Measurements from ENCODE around the gene SH3RF3.

SH3RF3 gene

GRCh38 chr2:109428281-109428680 lies 299.3 kb downstream of the SH3RF3 start:
- DNase-seq: no peak

DNA sequence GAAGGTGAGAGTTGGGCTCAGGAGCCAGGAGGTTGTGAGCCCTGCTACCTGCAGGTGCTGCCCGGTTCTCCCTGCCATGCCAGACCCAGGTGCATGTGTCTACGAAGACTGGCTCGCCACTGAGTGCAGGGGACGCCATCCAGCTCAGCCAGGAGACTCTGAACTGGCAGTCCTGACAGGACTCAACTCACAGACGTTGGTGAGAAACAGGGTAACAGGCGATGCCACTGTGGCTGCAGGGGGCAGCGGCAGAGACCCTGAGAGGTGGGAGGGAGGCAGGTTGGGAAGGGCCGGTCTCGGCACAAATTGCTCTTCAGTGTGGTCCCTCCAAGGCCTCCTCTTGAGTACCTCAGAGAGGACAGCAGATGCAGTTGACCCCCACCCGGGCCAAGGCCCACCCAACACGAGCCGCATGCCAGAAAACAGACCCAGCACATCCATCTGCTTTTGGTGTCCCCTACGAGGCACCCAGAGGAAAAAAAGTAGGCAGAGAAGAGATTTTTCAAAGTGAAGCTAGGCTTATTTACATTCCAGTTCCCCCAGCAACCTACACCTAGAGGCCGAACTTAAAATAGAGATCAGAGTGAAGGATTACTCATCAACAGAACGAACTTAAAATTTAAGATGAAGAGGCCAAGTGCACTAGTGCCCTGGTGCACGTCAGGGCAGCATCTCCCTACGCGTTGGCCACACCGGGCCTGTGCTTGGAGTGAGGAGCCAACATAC lies 300.0 kb downstream of the SH3RF3 start:
- no peak for DNase-seq

DNA sequence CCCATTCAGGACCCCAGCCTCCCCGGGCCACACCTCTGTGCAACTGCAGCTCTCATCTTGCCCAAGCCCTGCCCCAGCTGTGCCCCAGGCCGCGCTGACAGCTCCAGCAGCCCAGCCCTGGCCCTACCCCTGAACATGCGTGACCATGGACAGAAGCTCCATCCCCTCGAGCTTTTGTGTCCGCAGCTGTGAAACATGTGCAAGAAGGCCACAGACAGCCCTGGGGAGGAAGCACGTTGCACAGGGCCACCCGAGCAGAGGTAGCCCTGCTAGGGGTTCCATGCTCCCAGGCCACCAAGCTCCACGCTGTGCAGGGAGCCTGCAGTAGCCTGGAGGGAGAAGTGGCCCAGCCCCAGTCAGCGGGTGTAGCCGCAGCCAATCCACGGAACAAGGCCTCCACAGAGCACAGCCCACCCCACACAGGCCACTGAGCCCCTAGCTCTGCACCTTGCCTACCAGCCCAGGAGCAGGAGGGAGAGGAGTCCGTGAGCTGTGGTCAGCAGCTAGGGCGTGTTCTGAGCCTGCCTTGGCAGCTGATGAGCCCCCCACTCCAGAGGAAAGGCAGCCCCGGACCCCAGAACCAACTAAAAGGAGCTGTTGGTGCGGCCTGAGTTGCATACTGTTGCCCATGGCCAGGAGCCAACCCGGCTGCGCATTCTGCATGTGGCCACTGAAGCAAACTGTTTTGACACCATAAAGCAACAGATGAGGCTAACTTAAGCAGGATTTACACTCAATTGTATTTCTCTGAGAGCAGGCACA lies 300.7 kb downstream of the SH3RF3 start:
- no peak for DNase-seq

DNA sequence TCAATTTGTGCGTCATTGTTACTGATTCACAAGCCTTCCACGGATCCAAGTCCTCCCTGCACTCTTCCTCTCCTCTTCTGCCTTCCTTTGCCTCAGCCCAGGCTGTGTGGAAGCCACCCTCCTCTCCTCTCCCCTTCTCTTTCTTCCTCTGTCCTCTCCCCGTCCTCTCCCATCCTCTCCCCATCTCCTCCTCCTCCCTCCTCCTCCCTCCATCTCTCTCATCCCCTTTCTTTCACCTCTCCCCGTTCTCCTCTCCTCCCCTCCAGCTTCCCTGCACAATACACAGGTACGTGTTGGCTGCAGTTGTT lies 301.3 kb downstream of the SH3RF3 start:
- DNase-seq: no peak

GRCh38 chr2:109432421-109432820 lies 303.4 kb downstream of the SH3RF3 start:
- no peak for DNase-seq

DNA sequence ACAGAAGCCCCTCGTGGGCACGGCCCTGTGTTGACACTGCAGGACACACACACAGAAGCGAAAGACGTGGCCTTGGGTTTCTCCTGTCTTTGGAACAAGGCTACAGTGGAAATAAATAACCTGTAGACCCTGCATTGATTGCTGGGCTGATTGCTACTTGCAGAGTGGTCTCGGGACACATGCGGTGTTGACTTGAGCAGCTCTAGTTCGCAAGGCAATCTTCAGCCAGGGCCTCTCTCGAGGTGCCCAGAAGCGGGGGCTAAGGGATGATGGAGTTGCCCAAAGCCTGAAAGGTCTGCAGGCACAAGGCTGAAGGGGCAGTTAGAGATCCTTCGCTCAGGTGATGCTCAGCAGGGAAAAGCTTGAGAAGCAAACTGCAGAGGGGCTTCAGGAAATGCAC lies 304.5 kb downstream of the SH3RF3 start:
- no peak for DNase-seq

DNA sequence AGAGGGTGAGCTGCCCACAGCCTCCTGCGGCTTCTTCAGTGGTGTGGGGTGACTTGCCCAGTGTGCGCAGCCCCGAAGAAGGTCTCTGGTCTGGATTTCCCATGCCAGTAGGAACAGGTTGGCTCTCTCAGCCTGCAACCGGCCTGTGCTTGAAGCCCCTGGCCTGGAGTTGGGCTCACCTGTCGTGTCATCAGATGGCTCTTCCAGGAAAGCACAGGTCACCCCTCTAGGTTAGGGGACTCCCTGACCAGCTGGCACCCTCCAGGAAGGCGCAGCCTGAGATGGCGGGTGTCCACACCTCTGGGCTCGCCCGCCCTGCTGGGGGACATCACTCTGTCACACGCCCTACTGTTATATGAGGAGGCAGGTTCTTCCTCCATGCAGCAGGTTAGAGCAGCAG lies 304.9 kb downstream of the SH3RF3 start:
- DNase-seq: no peak

- no peak for DNase-seq
These were observed 305.3 kb downstream of the SH3RF3 start for GRCh38 chr2:109434351-109434750.

DNA sequence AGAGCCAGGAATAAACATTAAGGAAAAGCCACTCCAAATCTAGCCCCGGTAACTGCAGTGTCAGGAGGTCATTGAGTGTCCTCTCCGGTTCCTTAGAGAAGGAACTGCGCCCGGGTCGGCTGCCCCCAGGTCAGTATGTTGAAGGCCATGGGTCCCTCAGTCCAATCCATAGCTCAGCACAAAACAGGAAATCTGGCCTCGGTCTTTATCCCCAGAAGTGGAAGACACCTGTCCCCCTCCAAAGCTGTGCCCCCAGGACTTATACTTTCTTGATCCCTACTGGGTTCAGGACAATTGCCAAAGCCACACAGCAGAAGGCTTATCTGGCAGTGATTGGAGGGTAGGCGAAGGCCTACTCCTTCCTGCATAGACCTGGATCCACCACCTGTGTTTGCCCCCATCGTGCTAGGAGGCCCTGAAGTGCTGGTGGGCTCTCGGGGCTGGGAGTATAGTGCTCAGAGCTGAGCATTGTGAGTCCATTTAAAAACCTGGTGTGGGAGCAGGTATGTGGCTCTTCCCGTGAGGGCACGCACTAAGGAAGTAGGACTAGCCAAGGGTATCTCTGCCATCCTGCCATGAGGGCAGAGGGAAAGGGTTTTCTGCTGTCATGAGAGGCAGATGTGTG lies 306.2 kb downstream of the SH3RF3 start:
- no peak for DNase-seq

- no peak for DNase-seq
These were observed 307.0 kb downstream of the SH3RF3 start for GRCh38 chr2:109435901-109436598.

GRCh38 chr2:109436610-109437225 lies 307.7 kb downstream of the SH3RF3 start:
- DNase-seq: no peak

- DNase-seq: no peak
These were observed 308.5 kb downstream of the SH3RF3 start for GRCh38 chr2:109437325-109438090.

DNA sequence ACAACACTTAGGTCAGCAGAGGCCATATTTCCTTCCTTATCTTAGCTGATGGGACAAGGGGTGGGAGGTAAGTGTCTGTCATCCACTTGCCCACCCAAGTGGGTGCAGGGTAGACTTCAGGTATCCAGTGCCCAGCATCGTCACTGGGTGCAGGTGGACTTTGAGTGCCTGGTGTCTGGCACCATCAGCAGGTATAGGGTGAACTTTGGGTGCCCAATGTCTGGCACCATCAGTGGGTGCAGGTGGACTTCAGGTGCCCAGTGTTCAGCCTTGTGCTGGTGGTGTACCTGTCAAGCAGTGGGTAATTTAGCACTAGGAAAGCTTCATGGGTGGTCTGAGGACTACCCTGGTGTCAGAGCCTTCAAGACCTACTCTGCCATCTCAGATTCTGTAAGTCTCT lies 309.1 kb downstream of the SH3RF3 start:
- DNase-seq: no peak

DNA sequence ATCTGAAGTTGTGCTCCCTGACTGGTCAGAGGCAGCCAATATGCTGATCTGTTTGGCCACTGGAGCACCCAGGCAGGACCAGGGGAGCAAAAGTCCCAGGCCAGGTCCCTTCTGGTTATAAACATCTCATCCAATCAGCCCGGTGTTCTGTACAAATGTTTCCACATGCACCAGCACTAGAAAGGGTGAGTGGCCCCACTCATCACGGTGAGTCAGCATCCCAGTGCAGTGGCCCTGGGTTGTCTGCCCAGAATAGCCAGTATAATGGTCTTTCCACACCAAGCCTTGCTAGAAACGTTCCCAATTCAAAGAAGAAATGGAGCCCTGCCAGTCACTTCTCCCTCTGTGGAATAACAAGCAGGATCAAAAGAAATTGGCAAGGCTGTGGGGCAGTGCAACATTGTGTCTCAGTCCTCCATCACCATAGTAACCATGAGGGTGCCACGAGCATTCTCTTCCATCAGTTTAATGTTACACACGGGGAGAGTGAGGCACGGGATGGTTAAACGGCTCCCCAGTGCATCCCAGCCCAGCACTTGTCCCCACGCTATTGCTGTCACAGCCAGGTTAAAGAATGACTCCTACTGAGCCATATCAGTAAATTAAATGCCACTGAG lies 309.9 kb downstream of the SH3RF3 start:
- DNase-seq: no peak

- DNase-seq: no peak
These were observed 310.4 kb downstream of the SH3RF3 start for GRCh38 chr2:109439390-109439786.

- DNase-seq: no peak
These were observed 311.0 kb downstream of the SH3RF3 start for GRCh38 chr2:109439986-109440385.

DNA sequence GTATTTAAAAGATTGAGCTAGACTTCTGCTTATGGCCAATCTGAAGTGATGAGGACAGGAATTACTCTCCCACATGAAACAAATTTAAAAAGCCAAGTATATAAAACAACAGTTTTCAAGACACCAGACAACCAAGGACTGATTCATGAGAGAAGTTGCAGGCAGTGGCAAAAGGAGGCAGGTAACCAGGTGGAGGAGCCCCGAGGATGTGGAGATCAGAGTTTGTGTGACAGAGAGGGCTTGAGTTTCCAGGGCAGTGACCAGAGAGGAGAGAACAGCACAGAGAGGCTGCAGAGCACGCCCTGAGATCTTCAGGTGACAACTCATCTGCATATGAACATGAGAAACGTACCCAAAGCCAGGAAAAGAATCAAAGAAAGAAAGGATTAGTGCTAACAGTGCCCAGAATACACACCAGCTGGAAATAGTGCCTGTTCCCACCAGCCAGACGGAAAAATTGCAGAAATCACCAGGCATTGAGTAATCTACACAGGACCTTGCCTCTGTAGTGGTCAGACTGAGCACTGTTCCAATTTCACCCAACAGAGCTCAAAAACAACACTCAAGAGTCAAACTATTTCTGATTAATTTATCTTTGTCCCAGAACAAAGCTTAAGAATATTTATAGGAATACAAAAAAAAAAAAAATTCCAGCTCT lies 311.6 kb downstream of the SH3RF3 start:
- no peak for DNase-seq

GRCh38 chr2:109442715-109443319 lies 313.8 kb downstream of the SH3RF3 start:
- no peak for DNase-seq

GRCh38 chr2:109444916-109445315 lies 315.9 kb downstream of the SH3RF3 start:
- DNase-seq: no peak

DNA sequence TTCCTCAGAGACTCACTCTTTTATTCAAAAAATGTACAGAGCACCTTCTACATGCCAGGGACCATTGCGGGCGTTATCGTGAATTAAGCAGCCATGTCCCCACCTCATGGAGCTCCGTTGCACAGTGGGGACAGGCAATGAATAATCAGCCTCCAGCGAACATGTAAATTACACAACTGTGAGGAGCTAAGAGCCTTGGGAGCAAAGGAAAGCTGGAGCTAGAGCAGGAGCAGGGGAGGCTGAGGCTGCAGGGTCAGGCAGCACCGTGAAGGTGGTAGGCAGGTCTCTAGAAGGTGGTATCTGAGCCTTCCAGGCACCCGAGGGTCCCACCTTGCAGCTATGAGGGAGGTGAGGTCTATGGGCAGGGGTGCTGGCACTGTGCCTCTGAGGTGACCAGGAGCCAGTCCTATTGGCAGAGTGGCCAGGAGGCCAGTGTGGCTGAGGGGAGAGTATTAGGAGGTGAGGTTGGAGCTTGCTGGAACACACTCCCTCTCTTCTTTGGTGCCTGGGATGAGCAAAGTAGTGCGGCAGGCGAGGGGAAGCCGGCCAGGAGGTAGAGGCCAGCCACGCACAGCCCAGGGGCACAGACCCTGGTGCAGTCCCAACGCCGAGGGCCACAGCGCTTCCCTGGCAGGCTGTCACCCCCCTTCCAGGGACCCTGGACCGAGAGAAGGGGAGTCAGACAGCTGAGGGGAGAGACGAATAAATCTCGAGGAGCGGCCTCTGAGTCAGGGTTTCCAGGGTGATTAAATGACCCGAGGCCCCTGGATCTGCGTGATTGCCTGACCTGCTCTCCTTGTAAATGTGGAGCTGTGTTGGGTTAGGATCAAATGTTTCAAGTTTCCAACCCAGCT lies 317.5 kb downstream of the SH3RF3 start:
- no peak for DNase-seq

Data from activated CD4-positive, alpha-beta T cell treated with anti-CD3 and anti-CD28 coated beads, Interleukin-2, amount 50 U/mL, for 1 hour (primary cell).